SU-DHL-6 (cell line): ENCODE results near the gene CHST9.

Source experiments
- CTCF ChIP-seq: fragments of 200-600 bp; sonication (generic); IDR thresholded peaks from one replicate; pipeline ENCODE4 v1.5.1; 2017; ENCODE audit warnings: antibody characterized with exemption, mild to moderate bottlenecking, low read length, moderate library complexity; ENCODE audit not compliant: insufficient read depth, poor library complexity, severe bottlenecking
- EZH2phosphoT487 ChIP-seq: fragments of 200-600 bp; sonication (generic), shearing (Covaris generic); conservative IDR thresholded peaks from 2 replicates; pipeline ENCODE4 v1.6.1; 2018; ENCODE audit warnings: mild to moderate bottlenecking, antibody characterized with exemption, low read length, moderate library complexity, mixed read lengths

- TF ChIP-seq CTCF (no peak), EZH2phosphoT487 (no peak)
Measured at GRCh38 chr18:27135504-27136207, 49.5 kb downstream of the CHST9 start.
